Hepatic stellate cell (primary cell): Measurements from ENCODE around the gene CPA1.
"Not testable (repeated sequence)": the region's sequence is repeated elsewhere in the genome, so short reads cannot be mapped to it uniquely, and the experiment has no call there.

ENCODE experiments used
- DNase-seq: peaks from one replicate; pipeline ENCODE4 v3.0.0; 2011; ENCODE audit warnings: low spot score

CPA1 gene

DNA sequence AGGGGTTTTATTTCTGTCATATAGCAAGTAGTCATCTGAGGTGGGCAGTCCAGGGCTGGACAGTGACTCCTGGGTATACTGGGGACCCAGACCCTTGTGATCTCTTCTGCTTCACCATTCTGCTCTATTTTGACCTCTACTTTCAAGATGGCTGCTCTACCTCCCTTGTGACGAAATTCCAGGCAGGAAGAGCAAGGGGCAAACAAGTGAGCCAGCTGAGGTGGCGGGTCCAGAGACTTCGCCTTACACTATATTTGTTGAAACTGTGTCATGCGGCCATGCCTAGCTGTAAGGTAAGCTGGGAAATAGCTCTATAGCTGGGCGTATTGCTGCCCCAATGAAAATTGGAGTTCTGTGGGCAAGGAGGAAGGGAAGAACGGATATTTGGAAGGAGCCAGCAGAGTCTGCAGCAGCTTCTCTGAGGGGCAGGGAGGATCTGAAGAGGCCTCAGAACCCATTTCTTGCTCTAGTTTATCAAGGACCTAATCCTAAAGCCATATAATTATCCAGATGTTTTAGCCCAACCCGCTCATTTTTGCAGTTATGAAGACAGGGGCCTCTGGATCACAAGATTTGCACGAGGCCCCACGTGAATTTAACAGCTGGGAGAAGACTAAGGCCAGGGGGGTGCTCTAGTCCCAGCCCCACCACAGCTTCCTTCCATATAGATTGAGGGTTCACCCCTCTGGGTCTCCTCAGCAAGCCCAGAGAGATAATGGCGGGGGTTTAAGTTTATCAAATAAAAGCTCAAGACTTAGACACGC lies 7.7 kb upstream of the CPA1 start:
- no peak for DNase-seq

GRCh38 chr7:130374507-130374906 lies 5.8 kb upstream of the CPA1 start:
- DNase-seq = no peak

- DNase-seq = not testable (repeated sequence)
Measured at GRCh38 chr7:130376461-130376860, 3.8 kb upstream of the CPA1 start.

DNA sequence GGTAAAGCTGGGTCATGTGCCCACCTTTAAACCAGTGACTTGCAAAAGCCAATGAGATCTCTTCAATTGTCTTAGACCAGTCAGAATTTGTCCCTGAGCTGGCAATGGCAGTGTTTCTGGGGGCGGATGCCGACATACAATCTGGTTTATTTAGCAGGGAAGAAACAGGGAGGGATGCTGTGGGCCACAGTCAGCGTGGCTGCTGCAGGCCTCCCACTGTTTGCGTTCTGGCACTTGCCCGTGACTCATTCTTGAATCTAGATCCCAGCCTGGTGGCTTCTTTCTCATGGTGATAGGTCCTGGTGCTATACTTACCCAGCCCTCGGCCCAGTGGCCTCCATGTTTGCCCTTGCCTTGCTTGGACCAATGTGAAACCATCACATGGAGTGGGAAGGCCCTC lies 3.1 kb upstream of the CPA1 start:
- no peak for DNase-seq

DNA sequence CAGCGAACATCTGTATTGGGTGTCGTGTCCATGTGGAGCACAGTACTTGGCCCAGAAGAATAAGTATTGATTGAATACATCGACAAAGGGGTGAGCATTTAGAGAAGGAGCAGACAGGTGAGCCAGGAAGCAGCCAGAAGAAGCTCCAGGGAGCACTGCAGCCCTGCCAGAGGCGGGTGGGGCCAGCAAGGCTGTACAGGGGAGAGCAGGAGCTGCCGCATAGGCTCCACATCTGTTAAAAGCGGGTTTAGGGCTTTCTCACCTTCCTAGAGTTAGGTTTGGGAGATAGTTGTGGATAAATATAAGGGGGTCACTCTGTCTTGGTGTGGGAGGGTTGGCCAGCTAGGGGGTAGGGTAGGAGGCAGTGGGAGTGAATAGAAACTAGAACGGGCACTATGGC lies 1.3 kb upstream of the CPA1 start:
- DNase-seq = no peak

DNA sequence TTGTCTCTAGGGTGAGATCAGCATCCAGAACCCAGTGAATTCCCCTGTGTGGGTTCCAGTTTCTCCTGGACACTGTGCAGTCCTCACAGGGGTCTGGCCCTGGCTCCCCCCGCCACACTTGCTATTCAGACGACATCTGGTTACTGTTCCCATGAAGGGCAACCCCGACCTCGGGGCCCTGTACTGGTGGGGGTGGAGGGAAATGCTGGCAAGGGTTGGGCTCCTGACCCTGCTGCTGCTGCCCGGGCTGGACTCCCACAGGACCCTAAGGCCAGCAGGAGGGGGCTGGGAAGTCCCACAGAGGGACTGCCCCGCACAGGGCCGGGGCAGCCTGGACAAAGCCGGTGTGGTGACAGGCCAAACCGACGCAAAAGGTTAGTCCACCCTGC lies 768 bp upstream of the CPA1 start:
- DNase-seq = no peak

- no peak for DNase-seq
Measured at GRCh38 chr7:130380861-130381455, 664 bp downstream of the CPA1 start.

- DNase-seq = no peak
Measured at GRCh38 chr7:130381468-130382312, 1.4 kb downstream of the CPA1 start.

DNA sequence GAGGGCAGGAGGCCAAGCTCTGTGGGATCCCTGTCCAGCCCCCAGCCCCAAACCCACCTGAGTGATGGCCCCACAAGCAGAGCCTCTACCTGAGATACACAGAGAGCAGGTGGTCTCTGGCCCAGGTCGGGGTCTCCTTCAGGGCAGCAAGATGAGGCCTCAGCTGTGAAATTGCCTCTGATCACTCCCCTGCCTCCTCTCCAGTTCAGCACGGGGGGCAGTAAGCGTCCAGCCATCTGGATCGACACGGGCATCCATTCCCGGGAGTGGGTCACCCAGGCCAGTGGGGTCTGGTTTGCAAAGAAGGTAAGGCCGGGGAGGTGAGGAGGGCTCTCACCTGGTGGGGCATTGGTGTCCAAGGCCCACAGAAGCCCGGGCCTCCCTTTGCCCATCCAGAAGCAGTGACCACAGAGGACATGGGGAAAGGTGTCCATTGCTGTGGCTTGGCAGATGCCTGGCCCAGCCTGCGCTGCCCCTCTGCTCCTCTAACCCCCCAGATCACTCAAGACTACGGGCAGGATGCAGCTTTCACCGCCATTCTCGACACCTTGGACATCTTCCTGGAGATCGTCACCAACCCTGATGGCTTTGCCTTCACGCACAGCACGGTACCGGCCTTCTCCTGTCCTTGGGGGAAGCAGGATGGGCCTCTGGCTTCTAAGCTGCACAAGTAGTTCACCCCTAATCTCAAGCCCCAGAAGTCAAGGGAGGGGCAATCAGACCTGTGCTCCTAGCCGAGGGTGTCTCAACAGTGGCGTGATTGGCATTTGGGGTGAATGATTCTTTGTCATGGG lies 3.1 kb downstream of the CPA1 start:
- no peak for DNase-seq

DNA sequence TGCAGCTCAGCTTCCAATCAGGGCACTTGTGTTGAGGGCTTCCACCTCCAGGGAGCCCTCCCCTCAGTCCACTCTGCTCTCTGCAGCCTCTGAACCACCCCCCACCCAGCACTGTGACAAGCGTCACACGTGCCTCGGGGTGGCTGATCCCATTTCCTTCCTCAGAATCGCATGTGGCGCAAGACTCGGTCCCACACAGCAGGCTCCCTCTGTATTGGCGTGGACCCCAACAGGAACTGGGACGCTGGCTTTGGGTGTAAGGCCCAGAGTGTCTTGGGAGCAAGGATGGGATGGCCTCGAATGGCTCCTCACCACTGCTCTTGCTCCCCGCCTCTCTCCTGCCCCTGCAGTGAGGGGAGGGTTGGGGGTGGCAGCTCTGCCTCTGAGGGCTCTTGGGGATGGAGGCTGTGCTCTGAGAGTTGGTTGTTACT lies 4.1 kb downstream of the CPA1 start:
- DNase-seq = no peak

GRCh38 chr7:130384841-130385599 lies 4.7 kb downstream of the CPA1 start:
- no peak for DNase-seq

DNA sequence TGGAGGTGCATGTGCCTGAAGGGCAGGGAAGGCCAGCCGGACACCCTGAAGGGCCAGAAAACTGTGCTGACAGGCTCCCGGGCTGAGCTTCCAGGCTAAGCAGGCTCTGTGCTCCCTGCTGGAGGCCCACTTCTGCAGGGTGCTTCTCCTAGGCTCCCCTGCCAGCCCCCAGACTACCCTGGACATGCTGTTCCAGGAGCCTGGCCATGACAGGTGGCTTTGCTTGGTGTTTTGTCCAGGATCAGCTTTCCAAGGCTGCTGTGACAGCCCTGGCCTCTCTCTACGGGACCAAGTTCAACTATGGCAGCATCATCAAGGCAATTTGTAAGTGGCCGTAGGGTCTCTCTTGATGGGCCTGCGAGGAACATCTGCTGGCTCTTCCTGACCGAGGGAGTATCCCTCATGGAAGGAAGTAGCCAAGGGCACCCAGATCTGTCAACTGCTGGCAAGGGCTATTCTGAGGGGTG lies 5.3 kb downstream of the CPA1 start:
- DNase-seq = no peak

GRCh38 chr7:130386876-130387275 lies 6.6 kb downstream of the CPA1 start:
- DNase-seq = no peak

- DNase-seq = no peak
Measured at GRCh38 chr7:130387306-130387627, 7.0 kb downstream of the CPA1 start.

- no peak for DNase-seq
Measured at GRCh38 chr7:130387628-130388403, 7.5 kb downstream of the CPA1 start.

- DNase-seq = no peak
Measured at GRCh38 chr7:130388671-130389070, 8.4 kb downstream of the CPA1 start.

- no peak for DNase-seq
Measured at GRCh38 chr7:130390486-130390885, 10.2 kb downstream of the CPA1 start.

- no peak for DNase-seq
Measured at GRCh38 chr7:130393101-130393561, 12.8 kb downstream of the CPA1 start.

DNA sequence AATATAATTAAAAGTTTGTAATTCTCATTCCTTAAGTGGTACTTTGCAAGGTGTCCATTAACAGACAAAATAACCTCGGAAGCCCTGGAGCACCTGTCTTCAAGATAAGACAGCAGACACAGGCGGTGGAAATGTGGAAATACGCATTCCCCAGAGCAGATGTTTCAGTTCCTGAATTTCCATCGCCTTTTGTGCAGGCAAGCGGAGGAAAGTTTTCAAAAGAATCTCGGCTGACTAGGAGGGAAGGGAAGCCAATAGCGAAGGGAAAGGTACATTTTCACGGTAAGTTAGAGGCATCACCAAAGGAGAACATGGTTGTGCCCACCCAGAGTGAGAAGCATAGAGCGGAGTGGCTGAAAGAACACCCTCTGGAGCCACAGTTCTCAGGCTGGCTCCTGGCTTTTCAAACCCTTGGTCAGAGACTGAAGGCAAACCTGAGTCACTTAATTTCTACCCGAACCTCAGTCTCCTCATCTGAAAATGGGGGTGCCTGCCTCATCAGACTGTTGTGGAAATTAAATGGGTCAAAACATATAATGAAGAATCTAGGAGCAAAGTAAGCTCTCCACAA lies 13.6 kb downstream of the CPA1 start:
- DNase-seq = no peak
